ACC112 (cell line): ENCODE measurements around the gene C11orf52.

Source experiments
- H2AFZ ChIP-seq: fragments of 200-600 bp; sonication (generic); one replicate; pipeline ENCODE4 v1.6.0; 2017; ENCODE audit warnings: antibody characterized with exemption, low read length; ENCODE audit not compliant: unreplicated experiment
- H3K27ac ChIP-seq: fragments of 200-600 bp; sonication (generic); 2 replicates; pipeline ENCODE4 v1.5.1; 2014; ENCODE audit warnings: low read depth, mild to moderate bottlenecking, antibody characterized with exemption, low read length, moderate library complexity
- H3K27me3 ChIP-seq: fragments of 200-600 bp; sonication (generic); 2 replicates; pipeline ENCODE4 v1.6.1; 2014; ENCODE audit warnings: mild to moderate bottlenecking, antibody characterized with exemption, low read length, moderate library complexity, mixed read lengths; ENCODE audit not compliant: insufficient read depth
- H3K36me3 ChIP-seq: fragments of 200-600 bp; sonication (generic); 2 replicates; pipeline ENCODE4 v1.6.1; 2016; ENCODE audit warnings: mild to moderate bottlenecking, antibody characterized with exemption, low read length, moderate library complexity, mixed read lengths; ENCODE audit not compliant: insufficient read depth
- H3K4me1 ChIP-seq: fragments of 200-600 bp; sonication (generic); one replicate; pipeline ENCODE4 v1.6.1; 2016; ENCODE audit warnings: low read length, mixed read lengths; ENCODE audit not compliant: insufficient read depth, unreplicated experiment, control insufficient read depth
- H3K4me3 ChIP-seq: fragments of 200-600 bp; sonication (generic); 2 replicates; pipeline ENCODE4 v1.5.1; 2014; ENCODE audit warnings: mild to moderate bottlenecking, low read depth, low read length
- H3K79me2 ChIP-seq: fragments of 200-600 bp; sonication (generic); one replicate; pipeline ENCODE4 v1.6.0; 2016; ENCODE audit warnings: low read length; ENCODE audit not compliant: control insufficient read depth, unreplicated experiment, insufficient read depth

C11orf52 gene

GRCh38 chr11:111974446-111974845 is 55.7 kb downstream of the C11orf52 start:
- H3K4me3 ChIP-seq: no peak overlapping the region
- no peaks in the 10 kb centered on the region for H3K27me3 ChIP-seq

GRCh38 chr11:111975076-111975806 is 56.5 kb downstream of the C11orf52 start:
- H3K79me2 ChIP-seq: peaks cover 23% of the 10 kb centered on the region
- no peak overlapping the region for H2AFZ ChIP-seq
- H3K36me3 ChIP-seq: no peaks in the 10 kb centered on the region
- peak overlapping the region; percentile 26; the same call in 1 of the 2 replicates for H3K27ac ChIP-seq
- H3K4me3 ChIP-seq: no peak overlapping the region
- H3K27me3 ChIP-seq: no peaks in the 10 kb centered on the region
- H3K4me1 ChIP-seq: peaks cover 31% of the 10 kb centered on the region

More at GRCh38 chr11:111974446-111974845, 55.7 kb downstream of the C11orf52 start:
- no peak overlapping the region for H3K27ac ChIP-seq
- peaks cover 16% of the 10 kb centered on the region for H3K79me2 ChIP-seq
- no peak overlapping the region for H2AFZ ChIP-seq
- H3K4me1 ChIP-seq: peaks cover 31% of the 10 kb centered on the region
- H3K36me3 ChIP-seq: 0 out of 2 replicates have a peak, but pooled peaks cover 3% of the 10 kb centered on the region

- Histone ChIP-seq H3K79me2 (peaks cover 25% of the 10 kb centered on the region), H3K27ac (peak overlapping the region; percentile 14; the same call in 1 of the 2 replicates), H3K36me3 (no peaks in the 10 kb centered on the region), H3K4me3 (peak overlapping the region; percentile 79), H2AFZ (peak overlapping the region; percentile 23), H3K4me1 (peaks cover 31% of the 10 kb centered on the region), H3K27me3 (no peaks in the 10 kb centered on the region)
These were observed 57.5 kb downstream of the C11orf52 start for GRCh38 chr11:111976119-111976766.
